NB4 (cell line): Measurements from ENCODE around the gene LIN28B.
"Not testable (repeated sequence)": the region's sequence is repeated elsewhere in the genome, so short reads cannot be mapped to it uniquely, and the experiment has no call there.

Experiments used
- MYC ChIP-seq: IDR thresholded peaks from 2 replicates; pipeline ENCODE4 v1.6.1; 2011; ENCODE audit warnings: low read depth, low read length
- POLR2A ChIP-seq: IDR thresholded peaks from 2 replicates; pipeline ENCODE4 v1.6.1; 2011; ENCODE audit warnings: mild to moderate bottlenecking; ENCODE audit not compliant: insufficient read length; ENCODE audit errors: extremely low read depth
- TF ChIP-seq, protein P1 (sequence below): IDR thresholded peaks from one replicate; pipeline ENCODE4 v1.5.1; 2012; ENCODE audit warnings: low read depth, low read length

- TF ChIP-seq POLR2A, MYC: not testable (repeated sequence)
- TF ChIP-seq, protein P1, sequence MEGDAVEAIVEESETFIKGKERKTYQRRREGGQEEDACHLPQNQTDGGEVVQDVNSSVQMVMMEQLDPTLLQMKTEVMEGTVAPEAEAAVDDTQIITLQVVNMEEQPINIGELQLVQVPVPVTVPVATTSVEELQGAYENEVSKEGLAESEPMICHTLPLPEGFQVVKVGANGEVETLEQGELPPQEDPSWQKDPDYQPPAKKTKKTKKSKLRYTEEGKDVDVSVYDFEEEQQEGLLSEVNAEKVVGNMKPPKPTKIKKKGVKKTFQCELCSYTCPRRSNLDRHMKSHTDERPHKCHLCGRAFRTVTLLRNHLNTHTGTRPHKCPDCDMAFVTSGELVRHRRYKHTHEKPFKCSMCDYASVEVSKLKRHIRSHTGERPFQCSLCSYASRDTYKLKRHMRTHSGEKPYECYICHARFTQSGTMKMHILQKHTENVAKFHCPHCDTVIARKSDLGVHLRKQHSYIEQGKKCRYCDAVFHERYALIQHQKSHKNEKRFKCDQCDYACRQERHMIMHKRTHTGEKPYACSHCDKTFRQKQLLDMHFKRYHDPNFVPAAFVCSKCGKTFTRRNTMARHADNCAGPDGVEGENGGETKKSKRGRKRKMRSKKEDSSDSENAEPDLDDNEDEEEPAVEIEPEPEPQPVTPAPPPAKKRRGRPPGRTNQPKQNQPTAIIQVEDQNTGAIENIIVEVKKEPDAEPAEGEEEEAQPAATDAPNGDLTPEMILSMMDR, result not testable (repeated sequence)
Measured at GRCh38 chr6:104993576-104993975, 36.7 kb downstream of the LIN28B start.
